ENCODE results near the gene DCST1.

Gene DCST1

GRCh38 chr1:155079487-155080311 is 46.1 kb downstream of the DCST1 start:
- H3K4me1 ChIP-seq (ENCODE audit: insufficient read depth, low read length), result no peaks in the 10 kb centered on the region; the same call in 1 of the 2 replicates
- no peaks in the 10 kb centered on the region for H3K9me3 ChIP-seq (ENCODE audit: control insufficient read depth, insufficient read depth, low read length)
- H3K9ac ChIP-seq (ENCODE audit: low read depth, low read length), result peak overlapping the region; percentile 58; the same call in 1 of the 2 replicates
- no peaks in the 10 kb centered on the region for H3K36me3 ChIP-seq (ENCODE audit: insufficient read depth, low read length)

GRCh38 chr1:155080312-155081228 is 46.9 kb downstream of the DCST1 start:
- Histone ChIP-seq H3K9me3 (ENCODE audit: control insufficient read depth, insufficient read depth, low read length) (no peaks in the 10 kb centered on the region), H3K36me3 (ENCODE audit: insufficient read depth, low read length) (no peaks in the 10 kb centered on the region), H3K9ac (ENCODE audit: low read depth, low read length) (peak overlapping the region; percentile 58; the same call in 1 of the 2 replicates), H3K4me1 (ENCODE audit: insufficient read depth, low read length) (no peaks in the 10 kb centered on the region; the same call in 1 of the 2 replicates)

DNA sequence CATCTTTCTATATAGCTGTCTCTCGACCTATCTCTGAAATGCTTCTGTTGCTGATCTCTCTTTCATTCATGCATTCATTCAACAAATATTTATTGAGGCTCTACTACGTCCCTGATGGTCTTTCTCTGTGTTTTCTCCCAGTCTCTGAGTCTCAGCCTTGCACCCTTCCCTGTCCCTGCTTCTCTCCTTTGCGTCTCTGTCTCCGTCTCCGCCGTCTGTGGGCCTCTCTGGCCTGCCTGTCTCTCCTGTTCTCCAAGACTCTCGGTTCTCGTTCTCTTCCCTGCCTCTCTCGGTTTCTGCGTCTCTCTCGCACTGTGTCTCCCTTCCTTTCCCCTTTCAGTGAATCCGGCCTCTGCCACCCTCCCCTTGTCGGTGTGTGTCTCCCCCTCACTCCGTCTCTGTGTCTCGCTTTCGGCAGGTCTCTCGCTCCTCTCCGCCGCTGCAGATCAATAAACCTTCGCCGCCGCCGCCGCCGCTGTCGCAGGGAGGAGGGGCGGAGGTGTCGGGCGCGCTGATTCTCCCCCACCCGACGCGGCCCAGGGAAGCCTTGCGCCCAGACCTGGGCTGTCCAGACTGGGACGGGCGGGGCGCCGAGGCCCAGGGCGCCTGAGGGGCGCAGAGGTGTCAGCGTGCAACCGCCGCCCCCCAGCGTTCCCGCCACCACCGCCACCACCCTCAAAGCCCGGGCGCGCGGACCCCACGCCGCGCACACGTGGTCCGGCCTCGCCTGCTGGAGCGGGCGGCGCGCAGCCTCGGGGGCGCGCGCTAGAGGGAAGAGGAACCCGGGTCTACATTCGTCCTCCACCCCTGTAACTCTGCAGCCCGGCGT is 48.1 kb downstream of the DCST1 start:
- peak overlapping the region; percentile 58; the same call in 1 of the 2 replicates for H3K9ac ChIP-seq (ENCODE audit: low read depth, low read length)
- no peaks in the 10 kb centered on the region for H3K9me3 ChIP-seq (ENCODE audit: control insufficient read depth, insufficient read depth, low read length)
- no peaks in the 10 kb centered on the region for H3K36me3 ChIP-seq (ENCODE audit: insufficient read depth, low read length)
- H3K4me1 ChIP-seq (ENCODE audit: insufficient read depth, low read length), result no peaks in the 10 kb centered on the region; the same call in 1 of the 2 replicates

GRCh38 chr1:155082301-155083051 is 48.9 kb downstream of the DCST1 start:
- Histone ChIP-seq H3K36me3 (ENCODE audit: insufficient read depth, low read length) (no peaks in the 10 kb centered on the region), H3K9me3 (ENCODE audit: control insufficient read depth, insufficient read depth, low read length) (no peaks in the 10 kb centered on the region), H3K4me1 (ENCODE audit: insufficient read depth, low read length) (peaks cover 2% of the 10 kb centered on the region; the same call in 1 of the 2 replicates), H3K9ac (ENCODE audit: low read depth, low read length) (peak overlapping the region; percentile 58; the same call in 1 of the 2 replicates)

DNA sequence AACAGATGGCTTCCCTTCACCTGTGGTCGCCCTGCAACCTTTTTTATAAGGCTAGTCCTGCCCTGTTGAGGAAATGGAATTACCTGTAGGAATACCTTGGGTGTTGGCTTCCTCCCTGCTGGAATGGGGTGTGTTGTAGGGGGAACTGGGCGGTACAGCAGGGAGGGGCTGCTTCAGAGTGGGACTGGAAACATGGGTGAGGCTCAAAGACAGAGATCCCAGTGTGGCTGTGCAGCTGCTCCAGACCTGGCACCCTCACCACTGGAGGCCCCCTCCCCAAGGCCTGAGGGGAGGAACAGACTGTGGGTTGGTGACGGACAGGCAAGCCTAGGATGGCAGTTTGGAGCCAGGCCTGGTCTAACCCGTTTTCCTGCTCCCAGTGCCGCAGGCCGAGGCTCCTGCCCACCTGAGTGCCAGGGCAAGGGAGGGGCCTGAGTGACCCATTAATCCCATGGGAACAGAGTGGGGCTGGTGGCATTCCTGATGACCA is 49.5 kb downstream of the DCST1 start:
- Histone ChIP-seq H3K9ac (ENCODE audit: low read depth, low read length) (no peak overlapping the region), H3K4me1 (ENCODE audit: insufficient read depth, low read length) (peaks cover 3% of the 10 kb centered on the region; the same call in 1 of the 2 replicates), H3K36me3 (ENCODE audit: insufficient read depth, low read length) (no peaks in the 10 kb centered on the region), H3K9me3 (ENCODE audit: control insufficient read depth, insufficient read depth, low read length) (no peaks in the 10 kb centered on the region)

DNA sequence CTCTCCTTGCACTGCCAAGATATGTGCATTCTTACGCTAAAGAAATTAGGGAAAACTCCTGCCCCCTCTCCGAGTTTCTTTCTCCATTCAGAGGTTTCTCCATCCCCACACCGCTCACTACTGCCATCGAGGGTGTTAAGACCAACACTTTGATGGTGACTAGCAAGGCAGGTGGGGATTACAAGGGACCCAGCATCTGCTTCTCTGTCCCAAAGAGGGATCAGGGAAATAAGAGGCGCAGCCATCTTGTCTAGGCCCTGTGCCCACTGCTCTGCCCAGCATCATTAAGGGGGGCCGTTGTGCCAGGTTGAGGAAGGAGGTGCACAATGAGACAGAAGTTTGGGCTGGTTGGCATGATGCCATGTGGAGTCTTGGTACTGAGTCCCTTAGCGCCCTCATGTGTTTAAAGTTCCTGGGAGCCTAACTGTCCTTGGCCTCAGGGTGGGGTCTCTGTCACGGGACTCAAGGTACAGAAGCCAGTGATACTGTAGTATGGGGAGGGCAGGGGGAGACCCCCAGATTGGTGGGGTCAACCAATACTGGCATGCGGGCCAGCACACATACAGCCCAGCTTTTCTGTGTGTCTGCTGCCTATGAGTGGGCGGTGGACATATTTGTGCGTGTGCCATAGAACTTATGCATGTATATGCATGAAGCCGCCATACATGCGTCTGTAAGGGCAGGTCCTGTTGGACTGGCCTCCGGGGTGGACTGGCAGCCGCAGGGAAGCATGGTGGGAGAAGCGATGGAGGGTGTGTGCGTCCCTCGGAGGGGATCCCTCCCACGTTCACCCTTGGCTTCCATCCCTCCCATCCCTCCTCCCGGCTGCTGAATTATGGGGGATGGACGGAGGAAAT is 50.5 kb downstream of the DCST1 start:
- Histone ChIP-seq H3K9me3 (ENCODE audit: control insufficient read depth, insufficient read depth, low read length) (no peaks in the 10 kb centered on the region), H3K9ac (ENCODE audit: low read depth, low read length) (peak overlapping the region; percentile 23; the same call in 1 of the 2 replicates), H3K36me3 (ENCODE audit: insufficient read depth, low read length) (no peaks in the 10 kb centered on the region), H3K4me1 (ENCODE audit: insufficient read depth, low read length) (peaks cover 3% of the 10 kb centered on the region; the same call in 1 of the 2 replicates)

- Histone ChIP-seq H3K36me3 (ENCODE audit: insufficient read depth, low read length) (no peaks in the 10 kb centered on the region), H3K9ac (ENCODE audit: low read depth, low read length) (peak overlapping the region; percentile 95), H3K4me1 (ENCODE audit: insufficient read depth, low read length) (peaks cover 3% of the 10 kb centered on the region; the same call in 1 of the 2 replicates), H3K9me3 (ENCODE audit: control insufficient read depth, insufficient read depth, low read length) (no peaks in the 10 kb centered on the region)
Observed at GRCh38 chr1:155084722-155085503, 51.3 kb downstream of the DCST1 start.

DNA sequence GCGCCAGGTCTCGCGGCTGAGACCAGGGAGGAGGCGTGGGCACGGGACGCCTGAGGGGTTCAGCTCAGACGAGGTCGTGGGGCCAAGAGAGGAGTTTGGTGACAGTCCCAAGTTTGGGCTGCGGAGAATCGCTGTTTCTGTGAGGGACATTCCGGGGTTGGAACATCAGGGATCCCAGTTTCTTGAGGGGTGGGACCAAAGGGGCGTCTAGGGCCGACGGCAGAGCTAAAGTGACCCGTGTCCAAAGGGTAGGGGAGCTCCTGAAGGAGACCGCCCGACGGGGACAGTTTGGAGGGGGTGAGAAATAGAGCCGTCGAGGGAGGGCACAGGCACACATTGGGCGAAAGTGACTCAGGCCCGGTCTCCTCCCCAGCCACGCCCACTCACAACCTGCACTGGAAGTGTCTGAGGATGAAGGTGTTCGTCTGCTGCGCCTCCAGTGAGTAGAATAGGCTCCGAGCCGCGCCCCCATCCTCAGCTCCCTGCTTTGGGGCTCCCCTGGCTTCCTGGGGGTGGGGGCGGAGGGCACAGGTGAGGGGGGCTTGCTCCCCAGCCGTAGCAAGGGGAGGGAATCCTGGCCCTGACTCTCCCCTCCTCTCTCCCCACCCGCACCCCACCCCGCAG is 52.0 kb downstream of the DCST1 start:
- Histone ChIP-seq H3K36me3 (ENCODE audit: insufficient read depth, low read length) (no peaks in the 10 kb centered on the region), H3K9ac (ENCODE audit: low read depth, low read length) (peak overlapping the region; percentile 95; the same call in 1 of the 2 replicates), H3K9me3 (ENCODE audit: control insufficient read depth, insufficient read depth, low read length) (no peaks in the 10 kb centered on the region), H3K4me1 (ENCODE audit: insufficient read depth, low read length) (peaks cover 3% of the 10 kb centered on the region; the same call in 1 of the 2 replicates)

DNA sequence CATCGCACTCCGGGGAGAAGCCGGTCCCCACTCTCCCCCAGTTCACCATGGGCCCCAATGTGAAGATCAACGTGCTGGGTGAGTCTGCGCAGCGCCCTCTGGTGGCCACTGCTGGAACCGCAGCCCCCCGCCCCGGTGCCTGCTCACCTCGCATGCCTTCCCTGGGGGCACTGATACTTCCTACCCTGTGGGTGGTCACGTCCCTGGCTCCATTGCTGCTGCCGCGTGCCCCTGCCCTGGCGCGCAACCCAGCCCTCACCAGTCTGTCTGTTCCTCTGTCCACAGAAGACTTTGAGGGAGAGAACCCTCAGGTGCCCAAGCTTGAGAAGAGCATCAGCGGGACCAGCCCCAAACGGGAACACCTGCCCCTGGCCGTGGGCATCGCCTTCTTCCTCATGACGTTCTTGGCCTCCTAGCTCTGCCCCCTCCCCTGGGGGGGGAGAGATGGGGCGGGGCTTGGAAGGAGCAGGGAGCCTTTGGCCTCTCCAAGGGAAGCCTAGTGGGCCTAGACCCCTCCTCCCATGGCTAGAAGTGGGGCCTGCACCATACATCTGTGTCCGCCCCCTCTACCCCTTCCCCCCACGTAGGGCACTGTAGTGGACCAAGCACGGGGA is 52.6 kb downstream of the DCST1 start:
- H3K4me1 ChIP-seq (ENCODE audit: insufficient read depth, low read length), result peaks cover 6% of the 10 kb centered on the region; the same call in 1 of the 2 replicates
- peak overlapping the region; percentile 95; the same call in 1 of the 2 replicates for H3K9ac ChIP-seq (ENCODE audit: low read depth, low read length)

DNA sequence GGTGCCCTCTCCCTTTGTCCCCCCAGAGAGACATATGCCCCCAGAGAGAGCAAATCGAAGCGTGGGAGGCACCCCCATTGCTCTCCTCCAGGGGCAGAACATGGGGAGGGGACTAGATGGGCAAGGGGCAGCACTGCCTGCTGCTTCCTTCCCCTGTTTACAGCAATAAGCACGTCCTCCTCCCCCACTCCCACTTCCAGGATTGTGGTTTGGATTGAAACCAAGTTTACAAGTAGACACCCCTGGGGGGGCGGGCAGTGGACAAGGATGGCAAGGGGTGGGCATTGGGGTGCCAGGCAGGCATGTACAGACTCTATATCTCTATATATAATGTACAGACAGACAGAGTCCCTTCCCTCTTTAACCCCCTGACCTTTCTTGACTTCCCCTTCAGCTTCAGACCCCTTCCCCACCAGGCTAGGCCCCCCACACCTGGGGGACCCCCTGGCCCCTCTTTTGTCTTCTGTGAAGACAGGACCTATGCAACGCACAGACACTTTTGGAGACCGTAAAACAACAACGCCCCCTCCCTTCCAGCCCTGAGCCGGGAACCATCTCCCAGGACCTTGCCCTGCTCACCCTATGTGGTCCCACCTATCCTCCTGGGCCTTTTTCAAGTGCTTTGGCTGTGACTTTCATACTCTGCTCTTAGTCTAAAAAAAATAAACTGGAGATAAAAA is 53.4 kb downstream of the DCST1 start:
- H3K36me3 ChIP-seq (ENCODE audit: insufficient read depth, low read length), result no peaks in the 10 kb centered on the region
- H3K9ac ChIP-seq (ENCODE audit: low read depth, low read length), result no peak overlapping the region
- peaks cover 7% of the 10 kb centered on the region; the same call in 1 of the 2 replicates for H3K4me1 ChIP-seq (ENCODE audit: insufficient read depth, low read length)
- H3K9me3 ChIP-seq (ENCODE audit: control insufficient read depth, insufficient read depth, low read length), result no peaks in the 10 kb centered on the region

More for the DNA sequence above, 52.6 kb downstream of the DCST1 start:
- H3K9me3 ChIP-seq (ENCODE audit: control insufficient read depth, insufficient read depth, low read length), result no peaks in the 10 kb centered on the region
- H3K36me3 ChIP-seq (ENCODE audit: insufficient read depth, low read length), result no peaks in the 10 kb centered on the region

Data from ES-I3 (cell line).